HG03095 (cell line): ENCODE data around the gene DGLUCY.

Experiments
- ATAC-seq: cut with Tn5 transposase; IDR thresholded peaks from one replicate; pipeline ENCODE4 v1.9.1; 2021; ENCODE audit warnings: moderate library complexity; ENCODE audit not compliant: unreplicated experiment

Gene DGLUCY

DNA sequence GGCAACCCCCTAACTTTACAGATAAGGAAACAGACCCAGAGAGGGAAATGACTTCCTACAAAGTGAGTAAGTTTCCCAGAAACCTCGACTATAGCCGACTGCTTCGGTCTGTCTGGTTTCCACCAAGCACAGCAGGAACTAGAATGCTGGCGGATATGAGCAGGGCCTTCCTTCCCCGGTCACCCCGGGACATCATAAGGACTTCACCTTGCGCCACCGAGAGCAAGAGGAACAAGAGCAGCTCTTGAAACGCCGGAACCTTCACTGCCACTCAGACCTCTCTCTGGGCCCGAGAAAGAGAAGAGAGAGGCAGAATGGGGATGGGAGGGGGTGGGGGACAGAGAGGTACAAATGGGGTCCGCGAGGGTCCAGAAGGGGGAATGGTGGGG lies 160.0 kb downstream of the DGLUCY start:
- no peak for ATAC-seq

DNA sequence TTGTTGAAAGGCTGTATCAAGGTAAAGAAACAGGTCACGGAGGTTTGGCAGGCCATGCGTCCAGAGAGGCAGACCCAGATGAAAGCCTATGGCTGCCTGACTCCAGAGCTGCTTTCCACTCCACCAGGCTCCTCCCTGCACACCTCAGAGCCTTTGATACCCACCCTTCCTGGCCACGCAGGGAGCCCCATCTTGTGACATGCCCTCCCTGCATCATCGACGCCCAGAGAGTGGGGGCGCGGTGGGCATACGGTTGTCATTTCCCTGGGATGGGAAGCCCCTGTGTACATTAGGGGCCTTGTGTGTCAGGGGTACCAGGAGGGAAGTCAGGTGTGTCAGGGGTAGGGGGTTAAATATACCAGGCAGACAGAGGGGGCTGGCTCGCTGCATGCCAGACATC lies 160.9 kb downstream of the DGLUCY start:
- ATAC-seq, result no peak
